Measurements from ENCODE around the gene ATP2B2.

ATP2B2 gene

GRCh38 chr3:10428406-10429091 is 76.8 kb downstream of the ATP2B2 start:
- WGBS, 2 experiments, result 85 to 86% methylated on average over 12 of the region's 12 CpGs
- no peaks in the 10 kb centered on the region for H3K36me3 ChIP-seq (ENCODE audit: control insufficient read depth, insufficient read depth, low read length)
- no peak overlapping the region for H3K4me3 ChIP-seq (ENCODE audit: insufficient read depth, low read depth, low read length)
- no peak overlapping the region for H3K27ac ChIP-seq (ENCODE audit: insufficient read depth, low read depth, low read length, poor library complexity, severe bottlenecking)
- H3K4me1 ChIP-seq (ENCODE audit: control insufficient read depth, insufficient read depth, low read length), result no peaks in the 10 kb centered on the region
- no peaks in the 10 kb centered on the region for H3K27me3 ChIP-seq (ENCODE audit: control insufficient read depth, insufficient read depth, low read length, poor library complexity, severe bottlenecking)
- no peaks in the 10 kb centered on the region for H3K9me3 ChIP-seq (ENCODE audit: control insufficient read depth, low read length)

- Histone ChIP-seq H3K36me3 (ENCODE audit: control insufficient read depth, insufficient read depth, low read length) (no peaks in the 10 kb centered on the region), H3K27ac (ENCODE audit: insufficient read depth, low read depth, low read length, poor library complexity, severe bottlenecking) (no peak overlapping the region), H3K9me3 (ENCODE audit: control insufficient read depth, low read length) (no peaks in the 10 kb centered on the region), H3K4me3 (ENCODE audit: insufficient read depth, low read depth, low read length) (no peak overlapping the region), H3K27me3 (ENCODE audit: control insufficient read depth, insufficient read depth, low read length, poor library complexity, severe bottlenecking) (no peaks in the 10 kb centered on the region), H3K4me1 (ENCODE audit: control insufficient read depth, insufficient read depth, low read length) (no peaks in the 10 kb centered on the region)
- 88 to 90% methylated on average over 15 of the region's 15 CpGs for WGBS, 2 experiments
Observed at GRCh38 chr3:10426346-10427220, 78.8 kb downstream of the ATP2B2 start.

- Histone ChIP-seq H3K27me3 (ENCODE audit: control insufficient read depth, insufficient read depth, low read length, poor library complexity, severe bottlenecking) (no peaks in the 10 kb centered on the region), H3K27ac (ENCODE audit: insufficient read depth, low read depth, low read length, poor library complexity, severe bottlenecking) (no peak overlapping the region), H3K4me1 (ENCODE audit: control insufficient read depth, insufficient read depth, low read length) (no peaks in the 10 kb centered on the region), H3K9me3 (ENCODE audit: control insufficient read depth, low read length) (no peaks in the 10 kb centered on the region), H3K36me3 (ENCODE audit: control insufficient read depth, insufficient read depth, low read length) (no peaks in the 10 kb centered on the region), H3K4me3 (ENCODE audit: insufficient read depth, low read depth, low read length) (no peak overlapping the region)
- 86 to 89% methylated on average over 14 of the region's 14 CpGs for WGBS, 2 experiments
Observed at GRCh38 chr3:10423171-10423882, 82.1 kb downstream of the ATP2B2 start.

DNA sequence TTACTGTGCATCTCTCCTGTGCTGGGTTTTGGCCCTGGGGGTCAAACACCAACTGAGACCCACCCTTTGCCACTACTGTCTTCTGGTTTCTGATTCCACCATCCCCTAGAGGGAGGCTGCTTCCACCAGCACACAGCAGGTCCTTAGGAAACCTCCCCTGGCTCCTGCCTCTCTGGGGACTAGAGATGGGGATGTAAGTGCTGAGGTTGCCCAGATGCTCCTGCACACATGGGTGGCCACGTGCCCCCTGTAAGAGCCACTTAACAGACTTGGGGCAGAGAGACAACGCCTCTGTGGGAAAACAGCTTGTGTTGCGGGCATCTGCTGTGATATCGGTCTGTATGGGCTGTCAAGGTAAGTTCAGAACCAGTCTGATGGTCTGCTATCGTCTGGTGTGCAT is 83.4 kb downstream of the ATP2B2 start:
- Histone ChIP-seq H3K9me3 (ENCODE audit: control insufficient read depth, low read length) (no peaks in the 10 kb centered on the region), H3K27ac (ENCODE audit: insufficient read depth, low read depth, low read length, poor library complexity, severe bottlenecking) (no peak overlapping the region), H3K4me3 (ENCODE audit: insufficient read depth, low read depth, low read length) (no peak overlapping the region), H3K27me3 (ENCODE audit: control insufficient read depth, insufficient read depth, low read length, poor library complexity, severe bottlenecking) (no peaks in the 10 kb centered on the region), H3K4me1 (ENCODE audit: control insufficient read depth, insufficient read depth, low read length) (no peaks in the 10 kb centered on the region), H3K36me3 (ENCODE audit: control insufficient read depth, insufficient read depth, low read length) (no peaks in the 10 kb centered on the region)
- 89% methylated on average over 5 of the region's 5 CpGs for WGBS, 2 experiments

DNA sequence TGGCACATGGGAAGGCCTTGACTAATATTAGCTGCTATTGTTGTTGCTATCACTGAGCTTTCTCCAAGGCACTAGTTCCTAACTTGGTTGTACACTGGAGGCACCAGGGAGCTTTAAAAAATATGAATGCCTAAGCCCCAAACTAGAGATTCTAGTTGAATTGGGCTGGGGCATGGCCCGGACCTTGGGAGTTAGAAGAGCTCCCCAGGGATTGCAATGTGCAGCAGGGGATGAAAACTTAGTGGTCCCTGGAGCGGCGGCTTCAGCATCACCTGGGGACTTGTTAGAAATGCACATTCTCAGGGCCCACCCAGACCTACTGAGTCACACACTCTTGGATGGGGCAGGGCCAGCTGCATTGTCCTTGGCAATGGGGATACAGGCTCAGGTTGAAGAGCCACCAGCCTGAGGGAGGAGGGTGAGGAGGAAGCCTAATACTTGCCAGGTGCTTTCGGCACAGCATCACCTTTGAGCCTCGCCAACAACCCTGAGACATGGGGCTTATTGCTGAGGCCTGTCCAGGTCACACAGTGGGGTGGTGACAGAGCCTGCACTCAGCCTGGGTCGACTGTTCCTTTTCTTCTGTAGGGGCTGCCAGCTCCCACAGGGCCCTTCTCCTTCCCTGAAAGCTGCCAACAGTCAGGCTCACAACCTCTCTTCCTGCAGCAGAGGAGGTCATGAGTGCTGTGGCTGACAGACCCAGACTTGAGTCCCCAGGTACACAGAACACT is 84.5 kb downstream of the ATP2B2 start:
- H3K4me3 ChIP-seq (ENCODE audit: insufficient read depth, low read depth, low read length), result no peak overlapping the region
- H3K27ac ChIP-seq (ENCODE audit: insufficient read depth, low read depth, low read length, poor library complexity, severe bottlenecking), result no peak overlapping the region
- H3K4me1 ChIP-seq (ENCODE audit: control insufficient read depth, insufficient read depth, low read length), result no peaks in the 10 kb centered on the region
- no peaks in the 10 kb centered on the region for H3K36me3 ChIP-seq (ENCODE audit: control insufficient read depth, insufficient read depth, low read length)
- 89 to 91% methylated on average over 6 of the region's 6 CpGs for WGBS, 2 experiments
- no peaks in the 10 kb centered on the region for H3K27me3 ChIP-seq (ENCODE audit: control insufficient read depth, insufficient read depth, low read length, poor library complexity, severe bottlenecking)
- H3K9me3 ChIP-seq (ENCODE audit: control insufficient read depth, low read length), result no peaks in the 10 kb centered on the region

- H3K9me3 ChIP-seq (ENCODE audit: control insufficient read depth, low read length), result no peaks in the 10 kb centered on the region
- no peak overlapping the region for H3K27ac ChIP-seq (ENCODE audit: insufficient read depth, low read depth, low read length, poor library complexity, severe bottlenecking)
- H3K4me1 ChIP-seq (ENCODE audit: control insufficient read depth, insufficient read depth, low read length), result no peaks in the 10 kb centered on the region
- H3K36me3 ChIP-seq (ENCODE audit: control insufficient read depth, insufficient read depth, low read length), result no peaks in the 10 kb centered on the region
- H3K4me3 ChIP-seq (ENCODE audit: insufficient read depth, low read depth, low read length), result no peak overlapping the region
- no peaks in the 10 kb centered on the region for H3K27me3 ChIP-seq (ENCODE audit: control insufficient read depth, insufficient read depth, low read length, poor library complexity, severe bottlenecking)
- 89 to 90% methylated on average over 11 of the region's 11 CpGs for WGBS, 2 experiments
Observed at GRCh38 chr3:10419637-10420232, 85.7 kb downstream of the ATP2B2 start.

DNA sequence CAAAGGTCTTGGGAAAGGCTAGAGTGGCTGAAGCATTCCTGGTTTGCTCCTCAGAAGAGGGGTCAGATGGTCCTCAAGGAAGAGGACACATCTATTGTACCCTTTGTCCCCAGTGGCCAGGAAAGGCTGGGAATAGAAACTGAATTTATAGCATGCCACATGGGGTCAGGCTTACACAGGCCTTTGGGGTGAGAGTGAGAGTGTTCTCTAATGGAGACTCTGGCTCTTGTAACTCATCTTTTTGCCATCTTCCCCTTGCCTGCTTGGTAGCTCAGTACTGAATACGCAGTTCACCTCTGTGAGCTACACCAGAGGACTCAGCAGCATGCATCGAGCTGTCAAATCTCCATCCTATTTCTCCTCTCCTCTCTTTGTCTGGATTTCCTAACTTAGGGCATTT is 87.5 kb downstream of the ATP2B2 start:
- H3K9me3 ChIP-seq (ENCODE audit: control insufficient read depth, low read length), result no peaks in the 10 kb centered on the region
- no peak overlapping the region for H3K27ac ChIP-seq (ENCODE audit: insufficient read depth, low read depth, low read length, poor library complexity, severe bottlenecking)
- H3K36me3 ChIP-seq (ENCODE audit: control insufficient read depth, insufficient read depth, low read length), result no peaks in the 10 kb centered on the region
- H3K4me1 ChIP-seq (ENCODE audit: control insufficient read depth, insufficient read depth, low read length), result no peaks in the 10 kb centered on the region
- WGBS, 2 experiments, result 91 to 95% methylated on average over 2 of the region's 2 CpGs
- no peak overlapping the region for H3K4me3 ChIP-seq (ENCODE audit: insufficient read depth, low read depth, low read length)
- H3K27me3 ChIP-seq (ENCODE audit: control insufficient read depth, insufficient read depth, low read length, poor library complexity, severe bottlenecking), result no peaks in the 10 kb centered on the region

DNA sequence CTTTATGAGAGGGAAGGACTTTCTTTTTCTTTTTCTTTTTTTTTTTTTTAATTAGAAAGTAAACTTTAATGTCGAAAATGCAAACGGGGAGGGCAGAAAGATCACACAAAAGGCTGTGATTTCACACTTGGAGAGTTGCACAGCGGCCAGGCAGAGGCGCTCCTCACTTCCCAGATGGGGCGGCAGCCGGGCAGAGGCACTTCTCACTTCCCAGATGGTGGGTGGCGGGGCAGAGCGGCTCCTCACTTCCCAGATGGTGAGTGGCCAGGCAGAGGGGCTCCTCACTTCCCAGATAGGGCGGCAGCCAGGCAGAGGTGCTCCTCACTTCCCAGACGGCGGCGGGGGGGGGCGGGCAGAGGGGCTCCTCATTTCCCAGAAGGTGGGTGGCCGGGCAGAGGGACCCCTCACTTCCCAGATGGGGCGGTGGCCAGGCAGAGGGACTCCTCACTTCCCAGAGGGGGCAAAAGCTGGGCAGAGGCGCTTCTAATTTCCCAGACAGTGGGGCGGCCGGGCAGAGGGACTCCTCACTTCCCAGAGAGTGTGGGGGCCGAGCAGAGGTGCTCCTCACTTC is 88.6 kb downstream of the ATP2B2 start:
- no peaks in the 10 kb centered on the region for H3K9me3 ChIP-seq (ENCODE audit: control insufficient read depth, low read length)
- no peaks in the 10 kb centered on the region for H3K4me1 ChIP-seq (ENCODE audit: control insufficient read depth, insufficient read depth, low read length)
- no peak overlapping the region for H3K4me3 ChIP-seq (ENCODE audit: insufficient read depth, low read depth, low read length)
- no peaks in the 10 kb centered on the region for H3K27me3 ChIP-seq (ENCODE audit: control insufficient read depth, insufficient read depth, low read length, poor library complexity, severe bottlenecking)
- no peak overlapping the region for H3K27ac ChIP-seq (ENCODE audit: insufficient read depth, low read depth, low read length, poor library complexity, severe bottlenecking)
- 88 to 90% methylated on average over 19 of the region's 19 CpGs for WGBS, 2 experiments
- H3K36me3 ChIP-seq (ENCODE audit: control insufficient read depth, insufficient read depth, low read length), result no peaks in the 10 kb centered on the region

GRCh38 chr3:10413041-10413440 is 92.3 kb downstream of the ATP2B2 start:
- H3K27ac ChIP-seq (ENCODE audit: insufficient read depth, low read depth, low read length, poor library complexity, severe bottlenecking), result no peak overlapping the region
- H3K27me3 ChIP-seq (ENCODE audit: control insufficient read depth, insufficient read depth, low read length, poor library complexity, severe bottlenecking), result no peaks in the 10 kb centered on the region
- H3K4me3 ChIP-seq (ENCODE audit: insufficient read depth, low read depth, low read length), result no peak overlapping the region
- H3K9me3 ChIP-seq (ENCODE audit: control insufficient read depth, low read length), result no peaks in the 10 kb centered on the region
- H3K4me1 ChIP-seq (ENCODE audit: control insufficient read depth, insufficient read depth, low read length), result no peaks in the 10 kb centered on the region
- 82 to 84% methylated on average over 4 of the region's 4 CpGs for WGBS, 2 experiments
- no peaks in the 10 kb centered on the region for H3K36me3 ChIP-seq (ENCODE audit: control insufficient read depth, insufficient read depth, low read length)

All from ectodermal cell (in vitro differentiated cells).